HG02981 (cell line): ENCODE results near the gene POLD4.

Source experiments
- ATAC-seq: cut with Tn5 transposase; IDR thresholded peaks from one replicate; pipeline ENCODE4 v1.9.1; 2021; ENCODE audit warnings: mild to moderate bottlenecking, moderate library complexity; ENCODE audit not compliant: unreplicated experiment

The POLD4 gene

GRCh38 chr11:67371189-67371910, 18.0 kb upstream of the POLD4 start:
- ATAC-seq = no peak

- ATAC-seq = no peak
These were observed 17.2 kb upstream of the POLD4 start for GRCh38 chr11:67370351-67371076.

- no peak for ATAC-seq
These were observed 16.5 kb upstream of the POLD4 start for GRCh38 chr11:67369801-67370284.

DNA sequence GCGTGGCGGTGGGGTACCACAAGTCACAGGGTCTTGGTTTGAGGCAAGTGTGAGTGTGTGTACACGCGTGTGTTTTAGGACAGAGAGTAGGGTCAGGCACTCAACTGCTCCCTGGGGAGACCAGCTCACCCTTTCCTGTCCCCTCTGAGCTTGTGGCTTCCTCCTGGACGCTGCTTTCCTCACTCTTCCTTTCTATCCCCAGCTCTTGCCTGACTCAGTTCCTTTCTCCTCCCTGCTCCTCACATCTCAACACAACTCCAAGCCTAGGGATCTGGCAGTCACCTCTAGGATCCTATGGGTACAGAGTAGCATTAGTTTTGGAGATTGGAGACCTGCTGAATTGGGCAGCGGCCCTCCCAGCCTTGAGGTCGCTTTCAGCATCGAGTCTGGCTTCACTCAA, 15.9 kb upstream of the POLD4 start:
- no peak for ATAC-seq

DNA sequence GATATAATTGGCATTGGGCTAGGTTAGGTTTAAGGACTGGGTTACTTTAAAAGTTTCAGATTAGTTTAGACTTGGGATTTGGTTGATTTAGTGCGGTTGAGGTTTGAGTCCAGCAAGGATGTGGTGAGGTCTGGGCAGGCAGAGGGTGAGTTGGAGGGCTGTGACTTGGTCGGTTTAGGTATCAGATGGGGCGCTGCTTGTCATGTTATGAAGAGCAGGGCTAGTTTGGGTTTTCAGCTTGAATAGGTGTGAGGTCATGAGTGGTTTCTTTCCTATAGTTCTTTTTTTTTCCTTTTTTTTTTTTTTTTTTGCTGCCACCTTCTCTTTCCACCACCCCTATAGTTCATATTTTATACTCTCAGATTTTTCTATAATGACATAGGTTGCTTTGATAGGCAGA, 15.3 kb upstream of the POLD4 start:
- ATAC-seq = no peak

DNA sequence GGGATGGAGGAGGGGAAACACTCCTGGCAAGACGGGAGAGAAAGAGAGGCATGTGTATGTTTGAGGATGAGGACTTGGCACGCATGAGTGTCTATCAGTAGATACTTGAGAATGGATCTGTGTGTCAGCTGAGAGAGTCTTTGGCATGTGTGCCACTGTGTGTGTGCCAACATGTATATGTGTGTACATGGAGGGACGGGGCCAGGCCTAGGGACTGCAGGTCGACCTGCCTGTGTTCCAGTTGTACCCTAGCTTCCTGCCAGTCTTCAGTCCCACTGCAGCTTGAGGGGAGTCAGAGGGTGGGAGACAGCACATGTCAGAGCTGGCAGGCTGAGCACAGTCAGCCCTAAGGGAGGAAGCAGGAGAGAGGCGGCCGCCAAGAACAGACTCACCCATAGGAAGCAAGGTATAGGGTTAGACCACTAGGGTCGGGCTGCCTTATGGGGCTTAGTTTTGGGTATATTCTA, 14.4 kb upstream of the POLD4 start:
- no peak for ATAC-seq

GRCh38 chr11:67366961-67367760, 13.8 kb upstream of the POLD4 start:
- no peak for ATAC-seq

- no peak for ATAC-seq
These were observed 13.2 kb upstream of the POLD4 start for GRCh38 chr11:67366546-67366945.

DNA sequence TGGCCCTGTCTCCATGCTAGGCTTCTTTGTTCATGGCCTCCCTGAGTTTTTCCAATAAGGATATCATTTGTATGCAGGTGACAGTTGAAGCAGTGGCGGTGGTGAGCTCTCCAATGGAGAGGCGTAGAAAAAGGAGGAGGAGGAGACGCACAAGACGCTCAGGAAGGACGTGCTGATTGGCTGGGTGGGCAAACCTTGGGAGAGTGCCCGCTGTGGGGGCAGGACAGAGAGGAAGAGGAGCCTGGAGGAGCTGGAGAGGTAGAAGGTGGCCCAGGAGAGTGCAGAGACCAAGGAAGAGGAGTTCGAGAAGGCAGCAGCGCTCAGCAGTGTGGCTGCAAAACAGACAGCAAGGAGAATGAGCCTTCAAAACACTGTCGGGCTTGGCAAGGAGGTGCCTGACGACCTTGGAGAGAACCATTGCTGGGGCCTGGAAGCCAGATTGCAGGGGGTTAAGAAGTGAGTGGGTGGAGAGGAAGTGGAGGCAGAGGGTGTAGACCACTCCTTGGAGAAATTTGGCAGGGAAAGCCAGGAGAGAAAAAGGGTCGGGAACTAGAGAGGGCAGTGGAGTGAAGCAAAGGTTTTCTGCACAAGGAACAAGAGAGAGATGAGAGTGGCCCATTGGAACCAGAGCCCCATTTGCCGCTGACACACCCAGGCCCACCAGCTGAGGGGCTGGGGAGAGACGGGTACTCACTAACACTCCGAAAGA, 12.5 kb upstream of the POLD4 start:
- no peak for ATAC-seq

- ATAC-seq = no peak
These were observed 11.7 kb upstream of the POLD4 start for GRCh38 chr11:67364783-67365722.

DNA sequence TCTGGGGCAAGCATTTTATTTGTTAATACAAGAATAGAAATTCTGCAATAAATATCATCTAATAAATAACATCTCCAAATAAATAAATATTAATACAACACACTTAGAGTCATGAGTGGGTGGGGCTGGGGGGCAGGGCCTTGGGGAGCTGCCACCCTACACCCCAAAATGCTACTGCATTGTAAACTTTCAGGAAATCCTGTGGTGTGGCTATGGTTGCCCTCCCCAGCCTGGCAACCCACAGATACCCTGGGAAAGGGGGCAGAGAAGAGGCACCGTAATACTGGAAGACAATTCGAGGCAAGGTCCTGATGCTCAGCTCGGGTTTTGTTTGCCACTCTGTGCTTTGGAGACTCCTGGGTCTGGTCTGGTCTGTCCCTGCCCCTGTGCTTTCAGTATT, 10.8 kb upstream of the POLD4 start:
- no peak for ATAC-seq

DNA sequence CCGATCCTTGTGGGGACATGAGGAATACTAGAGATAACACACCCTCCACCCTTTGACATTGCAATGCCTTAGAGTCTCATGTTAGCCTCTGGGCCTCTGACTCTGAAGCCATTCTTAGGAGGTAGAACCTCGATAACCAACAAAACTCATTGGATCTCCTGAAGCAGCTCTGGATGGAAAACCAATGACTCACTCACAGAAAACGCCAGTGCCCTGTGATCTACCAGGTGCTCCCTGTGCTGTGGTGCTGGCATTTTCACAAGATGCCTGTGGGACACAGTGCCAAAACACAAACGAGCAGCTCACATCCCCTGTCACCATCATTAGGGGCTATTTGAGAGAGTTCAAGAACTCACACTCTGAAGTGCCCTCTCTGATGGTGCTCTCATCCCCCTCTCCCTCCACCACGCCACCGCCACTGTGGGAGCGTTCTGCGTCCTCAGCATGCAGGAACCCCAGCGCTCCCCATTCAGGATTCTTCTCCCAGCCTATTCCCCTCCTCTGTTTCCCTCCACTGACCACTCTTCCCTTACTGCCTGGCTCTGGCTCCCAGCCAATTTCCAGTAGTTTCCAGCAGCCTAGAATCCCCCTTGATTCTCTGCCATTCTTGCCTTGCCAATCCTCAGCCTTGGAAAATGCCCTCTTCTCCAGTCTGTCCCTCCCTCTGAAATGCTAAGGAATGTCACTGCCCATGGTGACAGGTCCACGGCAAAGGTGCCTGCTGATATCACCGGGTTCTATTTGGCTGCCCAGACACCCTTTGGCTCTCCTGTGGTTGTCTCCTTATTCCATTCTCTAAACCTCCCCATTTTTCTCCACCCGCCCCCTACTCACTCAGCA, 4.7 kb upstream of the POLD4 start:
- no peak for ATAC-seq

GRCh38 chr11:67356864-67357561, 3.7 kb upstream of the POLD4 start:
- ATAC-seq = no peak

DNA sequence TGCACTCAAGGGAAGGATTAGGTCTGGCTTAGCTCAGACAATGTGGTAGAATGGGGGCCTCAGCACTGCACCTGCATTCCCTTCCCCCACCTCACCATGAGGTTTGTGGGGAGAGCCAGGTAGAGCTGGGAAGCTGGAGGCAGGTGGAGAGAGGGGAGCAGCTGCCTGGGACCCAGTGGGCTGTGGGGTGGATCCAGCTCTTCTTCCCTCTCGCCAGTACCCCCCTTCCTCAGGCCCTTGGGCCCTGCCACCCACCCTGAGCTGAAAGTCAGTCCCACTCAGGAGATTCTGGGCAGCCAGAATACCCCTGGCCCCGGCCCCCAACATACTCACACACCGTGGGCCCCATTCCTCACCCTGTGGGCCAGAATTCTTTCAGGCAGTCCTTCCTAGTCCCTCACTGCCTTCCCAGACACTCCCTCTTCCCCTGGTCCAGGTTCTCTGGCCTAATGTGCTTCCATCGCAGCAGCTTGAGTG, 3.1 kb upstream of the POLD4 start:
- ATAC-seq = no peak

- ATAC-seq = no peak
These were observed 2.5 kb upstream of the POLD4 start for GRCh38 chr11:67355794-67356386.

- ATAC-seq = no peak
These were observed 1.9 kb upstream of the POLD4 start for GRCh38 chr11:67355023-67355793.
